ENCODE results near the gene MAP3K7. TPM values are rescaled to one million over a fixed set of nuclear protein-coding genes. Genes with fewer than 3 reads are reported as not detected.

MAP3K7 gene
- total and polyA plus RNA-seq, 2 of the 8 experiments (the other 6 are each of a cell fraction or from before 2014, with no cell fraction given): 27.3 to 34.8 TPM

DNA sequence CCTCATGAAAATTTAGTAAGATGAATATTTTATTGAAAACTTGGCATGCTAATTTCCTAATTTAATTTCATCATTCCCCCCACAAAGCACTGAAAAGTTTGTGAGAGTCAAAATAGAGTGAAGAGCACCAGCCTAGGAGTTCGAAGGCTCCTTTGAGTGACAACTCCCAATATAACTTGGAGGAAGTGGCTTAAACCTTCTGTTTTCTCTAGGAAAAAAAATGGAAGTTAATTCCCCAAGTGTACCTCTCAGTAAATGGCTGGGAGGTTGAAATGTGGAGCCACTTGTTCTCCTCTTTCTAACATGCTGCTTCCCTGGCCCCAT, 107.3 kb downstream of the MAP3K7 start:
- H2BK15ac ChIP-seq (ENCODE audit: low read length): no peak overlapping the region
- no peak overlapping the region for H3K14ac ChIP-seq (ENCODE audit: insufficient read length)
- no peak overlapping the region for H3K4me3 ChIP-seq (ENCODE audit: extremely low read depth in 1 of 4, insufficient read depth in 2 of 4, low read depth in 3 of 4, low read length in 4 of 4)
- no peaks in the 10 kb centered on the region for H3K27me3 ChIP-seq (replicated peaks in 1 of 4; ENCODE audit: control insufficient read depth in 3 of 4, extremely low read depth in 1 of 4, insufficient read depth in 3 of 4, low read length in 3 of 4)
- H4K91ac ChIP-seq (replicated peaks; ENCODE audit: insufficient read length, low read length): no peak overlapping the region
- TF ChIP-seq SP2 (IDR thresholded peaks at IDR 0.05; ENCODE audit: low read length) (no peak), JUND (IDR thresholded peaks at IDR 0.05; ENCODE audit: low read length) (no peak), GABPA (IDR thresholded peaks at IDR 0.05; ENCODE audit: borderline replicate concordance, insufficient read depth, low read length) (no peak), CTCF (IDR thresholded peaks at IDR 0.05; ENCODE audit: control extremely low read depth in 1 of 3, insufficient read depth in 1 of 3, low read depth in 1 of 3, low read length in 3 of 3) (no peak), BACH1 (IDR thresholded peaks at IDR 0.05; ENCODE audit: low read length) (no peak)
- H3K36me3 ChIP-seq (ENCODE audit: control insufficient read depth in 2 of 4, insufficient read depth in 4 of 4, low read length in 3 of 4): no peaks in the 10 kb centered on the region
- no peak overlapping the region for H3K23ac ChIP-seq (ENCODE audit: insufficient read length)
- no peaks in the 10 kb centered on the region for H3K79me2 ChIP-seq (ENCODE audit: control insufficient read depth in 1 of 2, insufficient read depth in 2 of 2, low read length in 2 of 2)
- no peak overlapping the region for H3K27ac ChIP-seq (ENCODE audit: low read depth, low read length)
- no peak overlapping the region for H3K9ac ChIP-seq (replicated peaks in 1 of 4; ENCODE audit: extremely low read depth in 1 of 4, low read depth in 3 of 4, low read length in 3 of 4)
- peaks cover 2 to 16% (median 6%) of the 10 kb centered on the region in 4 experiments; a peak in 4 of 7 replicates for H3K4me1 ChIP-seq (replicated peaks in 1 of 4; ENCODE audit: control insufficient read depth in 3 of 4, insufficient read depth in 4 of 4, low read length in 3 of 4)
- H3K79me1 ChIP-seq (ENCODE audit: low read depth, low read length): no peaks in the 10 kb centered on the region
- H4K5ac ChIP-seq (ENCODE audit: insufficient read length, low read depth, low read length): no peak overlapping the region
- DNase-seq (ENCODE audit: low read depth in 1 of 2, low spot score in 2 of 2) (no peak), FAIRE-seq (no peak)
- H2BK120ac ChIP-seq (replicated peaks; ENCODE audit: low read depth, low read length): no peak overlapping the region
- H3K9me3 ChIP-seq (ENCODE audit: insufficient read depth in 2 of 2, low read depth in 1 of 2, low read length in 1 of 2): no peaks in the 10 kb centered on the region
- no peak overlapping the region for H2BK5ac ChIP-seq (ENCODE audit: low read depth, low read length)
- ChIA-PET POLR2A (ENCODE audit: partially characterized antibody) (interaction anchor here (1.2 to 1.3 kb wide), 2 partner anchors 18 to 98 kb away, joined by 3 read pairs; no protein-coding TSS in a partner anchor), CTCF (ENCODE audit: partially characterized antibody) (interaction anchor here (0.6 to 12.4 kb wide), 34 partner anchors 10 to 543 kb away, joined by 3 to 234 read pairs (median 8); partner anchors contain the start of gene BACH2)
- H3K4ac ChIP-seq (replicated peaks; ENCODE audit: insufficient read length, low read depth, low read length): no peak overlapping the region
- no peaks in the 10 kb centered on the region for H3K23me2 ChIP-seq (ENCODE audit: low read depth, low read length)
- no peak overlapping the region for H4K8ac ChIP-seq (ENCODE audit: extremely low read depth, insufficient read depth, low read length)
- no peak overlapping the region for H2BK20ac ChIP-seq (ENCODE audit: low read length)
- no peaks in the 10 kb centered on the region for H4K20me1 ChIP-seq (replicated peaks in 1 of 2; ENCODE audit: control insufficient read depth in 1 of 2, insufficient read depth in 2 of 2, low read length in 2 of 2)
- no peak overlapping the region for H3K56ac ChIP-seq (replicated peaks; ENCODE audit: insufficient read length, low read depth, low read length)
- no peak overlapping the region for H3K4me2 ChIP-seq (ENCODE audit: insufficient read depth in 1 of 2, low read depth in 2 of 2, low read length in 2 of 2)
- H2AFZ ChIP-seq (ENCODE audit: low read length): no peak overlapping the region
- 86% methylated on average over 1 of the region's 1 CpG; no CpG with 5 or more reads in 1 of the 2 experiments for WGBS, 2 experiments (ENCODE audit: extremely low coverage in 1 of 2, insufficient coverage in 1 of 2, insufficient read length in 1 of 2, insufficient replicate concordance in 2 of 2, low coverage in 1 of 2, low lambda C conversion rate in 2 of 2, missing lambda C conversion rate in 1 of 2)
- H2BK12ac ChIP-seq (ENCODE audit: low read depth, low read length): no peak overlapping the region
- no peak overlapping the region for H2AK5ac ChIP-seq (ENCODE audit: low read depth, low read length)
- H3K18ac ChIP-seq (ENCODE audit: extremely low read depth, low read length): no peak overlapping the region

Data from H1 (cell line).